RKO (cell line): Measurements from ENCODE around the gene OR10P1.

Experiments
- DNase-seq: peaks from one replicate; pipeline ENCODE4 v3.0.0-alpha.2; 2016; ENCODE audit warnings: low spot score

OR10P1 gene

GRCh38 chr12:55685671-55686070 lies 49.0 kb downstream of the OR10P1 start:
- no peak for DNase-seq

- DNase-seq = no peak
Measured at GRCh38 chr12:55686366-55687010, 49.8 kb downstream of the OR10P1 start.
